ENCODE results near the gene PIAS4.

The PIAS4 gene

GRCh38 chr19:4023600-4024398 is 16.3 kb downstream of the PIAS4 start:
- no peak for DNase-seq

- no peak for DNase-seq
Measured at GRCh38 chr19:4025317-4025716, 17.8 kb downstream of the PIAS4 start.

- DNase-seq = no peak
Measured at GRCh38 chr19:4027146-4027545, 19.6 kb downstream of the PIAS4 start.

GRCh38 chr19:4028334-4029246 is 21.1 kb downstream of the PIAS4 start:
- no peak for DNase-seq

- no peak for DNase-seq
Measured at GRCh38 chr19:4029247-4029614, 21.7 kb downstream of the PIAS4 start.

- DNase-seq = no peak
Measured at GRCh38 chr19:4030552-4030951, 23.0 kb downstream of the PIAS4 start.

GRCh38 chr19:4030981-4031380 is 23.4 kb downstream of the PIAS4 start:
- DNase-seq = no peak

- no peak for DNase-seq
Measured at GRCh38 chr19:4031420-4031819, 23.9 kb downstream of the PIAS4 start.

- DNase-seq = no peak
Measured at GRCh38 chr19:4032436-4032835, 24.9 kb downstream of the PIAS4 start.

- no peak for DNase-seq
Measured at GRCh38 chr19:4033028-4033956, 25.8 kb downstream of the PIAS4 start.

GRCh38 chr19:4034048-4035017 is 26.8 kb downstream of the PIAS4 start:
- DNase-seq = no peak

GRCh38 chr19:4035018-4035566 is 27.6 kb downstream of the PIAS4 start:
- no peak for DNase-seq

GRCh38 chr19:4035582-4035981 is 28.0 kb downstream of the PIAS4 start:
- no peak for DNase-seq

- no peak for DNase-seq
Measured at GRCh38 chr19:4036576-4037300, 29.2 kb downstream of the PIAS4 start.

- DNase-seq = no peak
Measured at GRCh38 chr19:4037301-4037949, 29.9 kb downstream of the PIAS4 start.

GRCh38 chr19:4038057-4038456 is 30.5 kb downstream of the PIAS4 start:
- DNase-seq = no peak

- DNase-seq = no peak
Measured at GRCh38 chr19:4038661-4039423, 31.3 kb downstream of the PIAS4 start.

- DNase-seq = no peak
Measured at GRCh38 chr19:4042064-4042730, 34.7 kb downstream of the PIAS4 start.

- DNase-seq = no peak
Measured at GRCh38 chr19:4042731-4043082, 35.2 kb downstream of the PIAS4 start.
